8988T (cell line): Measurements from ENCODE around the gene IL17F.
"Not testable (repeated sequence)": the region's sequence is repeated elsewhere in the genome, so short reads cannot be mapped to it uniquely, and the experiment has no call there.

Source experiments
- DNase-seq: peaks from one replicate; pipeline ENCODE4 v3.0.0; 2011

Gene IL17F

DNA sequence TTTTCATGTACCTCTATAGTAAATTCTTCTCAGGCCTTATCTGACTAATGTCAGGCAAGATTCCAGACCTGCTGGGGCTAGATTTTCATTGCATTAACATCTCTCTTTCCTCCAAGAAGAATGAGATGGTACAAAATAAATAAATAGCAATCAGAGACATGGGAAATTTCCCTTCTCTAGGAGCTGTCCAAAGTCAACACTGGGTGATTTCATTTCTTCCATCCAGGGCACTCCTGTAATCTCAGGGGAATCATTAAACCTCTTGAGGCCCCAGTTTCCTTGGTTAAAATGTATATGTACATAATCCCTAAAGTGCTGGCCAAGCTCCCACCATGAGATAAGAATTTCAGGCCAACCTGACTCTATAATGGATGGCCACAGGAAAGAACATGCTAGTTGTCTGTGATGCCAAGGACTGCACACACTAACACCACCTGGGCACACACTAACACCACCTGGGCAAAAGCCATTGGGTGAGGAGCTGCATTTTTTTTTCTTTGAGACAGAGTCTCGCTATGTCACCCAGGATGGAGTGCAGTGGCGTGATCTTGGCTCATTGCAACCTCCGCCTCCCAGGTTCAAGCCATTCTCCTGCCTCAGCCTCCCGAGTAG lies 912 bp downstream of the IL17F start:
- DNase-seq = no peak

DNA sequence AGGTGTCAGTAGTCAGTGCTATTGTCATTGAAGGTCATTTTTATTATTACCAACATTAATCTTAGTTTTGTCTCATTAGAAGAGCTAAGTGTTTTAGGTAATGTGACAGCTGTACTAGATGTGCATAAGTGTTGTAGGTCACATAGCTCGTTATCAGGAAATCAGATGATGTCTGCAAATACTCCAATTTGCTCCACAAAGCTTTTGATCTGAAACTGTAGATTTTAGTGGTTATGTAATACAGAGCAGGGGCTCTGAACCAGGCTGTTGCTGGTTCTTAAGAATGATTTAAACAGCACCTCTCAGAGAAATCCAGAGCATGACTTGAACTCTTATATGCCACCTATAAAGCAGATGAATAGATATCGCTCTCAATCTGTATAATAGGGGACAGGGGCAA lies 2.5 kb downstream of the IL17F start:
- no peak for DNase-seq

DNA sequence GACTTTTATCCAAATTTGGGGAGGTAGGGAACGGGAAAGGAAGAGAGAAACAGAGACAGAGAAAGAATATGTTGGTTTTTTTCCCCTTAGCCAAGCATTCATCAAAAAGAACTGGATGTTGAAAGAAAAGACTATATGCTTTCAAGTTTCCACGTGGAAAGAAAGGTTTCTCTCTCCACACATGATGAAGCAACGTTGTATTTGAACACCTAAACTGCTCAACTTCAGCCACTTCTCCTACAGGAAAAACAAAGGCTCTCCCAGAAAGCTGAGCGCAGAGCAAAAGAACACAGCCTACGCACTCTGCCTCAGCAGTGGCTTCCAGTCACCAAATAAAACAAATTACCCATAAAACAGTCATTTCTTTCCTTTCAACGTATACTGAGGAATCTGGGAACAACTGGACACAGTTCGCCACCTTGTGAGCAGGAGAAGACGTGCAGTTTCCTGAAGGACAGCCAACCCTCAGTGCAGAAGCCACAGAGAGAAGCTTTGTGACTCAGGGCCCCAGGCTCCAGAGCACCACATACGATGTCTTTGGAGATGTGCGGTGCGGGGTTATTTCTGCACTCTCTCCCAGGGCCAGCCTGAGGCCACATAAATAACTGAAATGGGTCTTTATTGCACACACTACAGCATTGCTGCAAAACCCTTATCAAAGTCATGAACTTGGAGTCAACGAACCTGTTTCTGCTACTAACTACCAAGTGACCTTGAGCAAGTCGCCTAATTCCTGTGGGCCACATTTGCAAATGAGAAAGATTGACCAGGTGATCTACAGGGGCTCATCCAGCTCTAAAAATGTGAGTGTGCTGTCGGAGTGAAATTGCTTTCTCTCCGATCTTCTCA lies 10.1 kb downstream of the IL17F start:
- DNase-seq = peak; percentile 41

DNA sequence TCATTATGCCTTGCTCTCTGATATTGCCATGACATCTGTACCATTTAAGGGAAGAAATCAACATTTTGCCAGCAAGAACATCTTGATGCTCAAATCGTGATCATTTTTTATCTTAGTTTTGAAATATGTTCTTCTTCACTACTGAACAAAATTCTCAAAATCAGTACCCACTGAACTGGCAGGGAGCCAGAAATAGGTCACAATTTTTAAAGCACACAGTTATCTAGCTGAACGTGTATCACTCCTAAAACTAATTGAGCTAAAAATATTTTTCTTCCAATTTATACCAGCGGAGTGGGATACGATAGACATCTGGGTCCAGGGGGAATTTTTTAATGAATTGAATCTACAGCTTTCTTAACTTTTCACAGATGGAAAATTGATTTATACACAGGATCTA lies 11.3 kb downstream of the IL17F start:
- no peak for DNase-seq

DNA sequence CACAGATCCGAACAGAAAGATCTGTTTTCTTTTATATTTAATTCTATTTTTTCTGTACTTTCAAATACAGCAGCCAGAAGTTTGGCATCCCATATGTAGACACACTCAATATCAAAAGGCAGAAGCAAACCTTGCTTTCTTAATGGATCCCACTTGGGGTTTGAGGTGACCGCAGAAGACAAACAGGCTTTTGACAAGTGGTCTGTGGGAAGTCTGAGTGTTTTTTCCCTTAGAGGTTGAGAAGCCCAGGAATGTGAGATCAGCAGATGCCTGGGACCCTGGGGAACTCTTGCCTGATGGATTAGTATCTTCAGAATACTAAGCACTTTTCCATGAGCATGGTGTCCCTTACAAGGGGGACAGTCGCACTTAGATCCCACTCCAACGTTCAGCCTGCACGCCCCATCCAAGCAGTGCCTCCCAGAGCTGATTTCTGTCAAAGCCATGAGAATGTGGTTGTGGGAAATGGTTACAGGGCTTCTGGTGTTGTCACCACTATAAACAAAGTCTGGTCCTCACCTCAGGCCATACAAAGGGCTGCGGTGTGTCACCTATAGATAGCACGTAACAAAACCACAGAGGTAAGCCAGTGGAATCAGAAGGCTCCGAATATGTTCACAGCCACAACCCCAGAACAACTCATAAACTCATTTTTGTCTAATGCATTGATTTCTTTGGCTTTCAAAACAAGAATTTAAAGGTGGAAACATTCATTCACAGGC lies 12.7 kb downstream of the IL17F start:
- no peak for DNase-seq

- DNase-seq = no peak
Observed at GRCh38 chr6:52230685-52231084, 13.6 kb downstream of the IL17F start.

DNA sequence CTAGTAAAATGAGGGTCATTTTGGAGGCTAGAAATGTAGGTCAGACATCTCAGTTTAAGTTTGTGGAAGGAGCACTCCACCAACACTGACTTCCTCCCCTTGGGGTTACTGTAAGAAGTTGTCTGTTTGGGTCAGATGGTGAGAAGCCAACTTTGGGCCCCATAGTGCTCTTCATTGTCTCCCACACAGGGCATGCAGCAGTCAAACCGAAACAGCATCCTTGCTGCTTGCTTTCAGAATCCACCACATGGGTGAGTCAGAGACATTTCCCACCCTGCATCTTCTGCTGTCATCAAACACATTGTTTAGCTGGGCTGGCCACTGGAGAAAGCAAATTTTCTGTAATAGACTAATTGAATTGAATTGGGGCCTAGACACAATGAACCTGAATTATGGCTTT lies 16.8 kb downstream of the IL17F start:
- DNase-seq = no peak

- no peak for DNase-seq
Observed at GRCh38 chr6:52221302-52221701, 23.0 kb downstream of the IL17F start.

- no peak for DNase-seq
Observed at GRCh38 chr6:52217761-52218160, 26.5 kb downstream of the IL17F start.

GRCh38 chr6:52216932-52217575 lies 27.2 kb downstream of the IL17F start:
- no peak for DNase-seq

GRCh38 chr6:52215787-52216186 lies 28.5 kb downstream of the IL17F start:
- DNase-seq = no peak

GRCh38 chr6:52213127-52213526 lies 31.2 kb downstream of the IL17F start:
- no peak for DNase-seq

DNA sequence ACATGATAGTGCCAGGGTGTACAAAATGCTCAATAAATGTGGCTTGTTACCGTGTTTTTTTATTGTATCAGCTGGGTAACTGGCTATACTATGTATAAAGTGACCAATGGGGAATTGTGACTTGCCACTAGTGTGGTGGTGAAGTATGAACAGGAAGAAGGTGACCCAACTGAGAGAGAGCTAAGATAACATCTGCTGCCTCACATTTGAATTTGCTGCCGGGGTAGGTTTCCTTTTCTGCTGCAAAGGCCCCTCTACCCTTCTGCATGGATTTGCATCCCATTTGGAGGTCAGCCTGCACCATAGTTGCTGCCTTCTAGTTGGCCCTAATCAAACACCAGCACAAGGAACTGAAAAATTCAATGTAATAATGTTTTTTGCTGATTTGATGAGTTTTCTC lies 34.1 kb downstream of the IL17F start:
- DNase-seq = no peak

GRCh38 chr6:52209770-52210169 lies 34.5 kb downstream of the IL17F start:
- no peak for DNase-seq

- DNase-seq = no peak
Observed at GRCh38 chr6:52208612-52209011, 35.7 kb downstream of the IL17F start.

DNA sequence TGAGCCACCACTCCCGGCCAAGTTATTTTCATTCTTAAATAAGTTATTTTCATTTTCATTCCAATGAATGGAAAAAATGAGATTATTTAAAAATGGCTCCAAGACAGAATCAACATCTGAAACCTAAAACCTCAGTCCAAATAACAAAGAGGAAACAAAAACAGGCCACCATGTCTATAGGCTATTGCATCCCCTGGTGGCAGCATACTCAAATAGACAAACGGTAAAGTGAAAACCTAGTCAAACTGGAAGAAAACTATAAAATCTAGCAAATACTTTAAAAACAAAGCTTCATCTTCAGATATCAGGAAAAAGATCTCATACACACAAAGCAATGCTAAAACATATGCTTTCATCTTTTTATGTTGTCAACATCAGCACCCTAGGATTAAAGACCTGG lies 37.2 kb downstream of the IL17F start:
- DNase-seq = no peak

DNA sequence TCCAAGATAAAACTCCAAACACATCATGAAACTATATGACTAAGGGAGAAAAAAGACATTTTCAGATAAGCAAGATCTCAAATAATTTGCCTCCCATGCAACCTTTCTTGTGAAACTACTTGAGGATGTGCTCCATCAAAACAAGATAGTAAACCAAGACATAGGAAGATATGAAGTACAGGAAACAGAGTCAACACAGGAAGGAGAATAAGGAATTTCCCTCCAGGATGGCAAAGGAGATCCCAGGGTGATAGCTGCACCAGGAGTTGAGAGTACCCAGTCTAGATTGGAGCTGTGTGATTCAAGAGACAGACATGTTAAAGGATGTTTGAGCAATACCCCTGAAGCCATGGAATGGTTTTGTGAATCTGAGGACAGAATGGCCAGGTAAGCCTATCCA lies 42.8 kb downstream of the IL17F start:
- DNase-seq = no peak

DNA sequence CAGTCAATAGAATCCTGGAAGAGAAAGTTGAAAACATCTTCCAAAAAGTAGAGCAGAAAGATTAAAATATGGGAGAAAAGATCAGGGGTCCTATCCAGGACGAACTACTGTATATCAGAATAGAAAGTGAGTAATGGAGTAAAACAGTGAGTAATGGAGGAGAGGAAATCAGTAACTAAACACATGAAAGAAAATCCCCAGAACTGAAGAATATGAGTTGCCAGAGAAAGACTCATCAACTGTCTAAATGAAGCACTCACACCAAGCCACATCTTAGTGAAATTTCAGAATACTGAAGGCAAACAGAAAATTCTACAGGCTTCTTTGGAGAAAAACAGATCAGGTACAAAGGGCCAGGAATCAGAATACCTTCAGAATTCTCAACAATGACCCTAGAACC lies 43.3 kb downstream of the IL17F start:
- DNase-seq = no peak

- DNase-seq = not testable (repeated sequence)
Observed at GRCh38 chr6:52200088-52200487, 44.2 kb downstream of the IL17F start.

DNA sequence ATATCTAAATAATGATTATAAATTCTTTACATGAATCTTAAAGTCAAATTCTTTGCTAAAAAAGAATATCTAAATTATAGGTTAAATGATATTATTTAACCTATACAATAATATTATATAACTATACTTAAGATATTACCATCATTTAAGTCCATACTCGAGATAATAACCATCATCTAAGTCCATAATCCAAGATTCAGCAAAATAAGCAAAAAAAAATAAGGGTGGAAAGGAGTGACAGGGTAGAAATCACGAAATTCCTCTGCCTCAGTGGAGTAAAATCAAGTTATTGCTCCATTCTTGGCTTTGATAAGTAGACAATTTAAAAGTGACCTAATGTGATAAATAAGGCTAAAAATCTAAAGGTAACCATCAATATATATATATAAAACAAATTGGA lies 48.4 kb downstream of the IL17F start:
- no peak for DNase-seq

DNA sequence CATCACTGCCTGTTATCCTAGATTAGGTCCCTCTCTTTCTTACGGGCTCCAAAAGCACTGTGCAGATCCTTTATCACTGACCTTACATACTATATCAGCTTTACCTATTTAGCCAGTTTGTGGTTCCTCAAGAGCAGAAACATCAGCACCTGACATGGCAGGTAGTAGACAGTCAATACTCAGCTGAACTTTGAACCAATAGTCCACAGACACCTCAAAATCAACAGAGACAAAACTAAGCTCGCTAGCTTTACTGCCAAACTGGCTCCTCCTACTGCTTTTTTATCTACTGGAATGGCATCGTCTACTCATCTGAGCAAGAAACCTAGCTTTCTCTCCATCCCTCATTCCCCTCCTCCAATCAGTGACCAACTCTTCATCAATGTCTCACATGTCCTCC lies 52.5 kb downstream of the IL17F start:
- no peak for DNase-seq

- no peak for DNase-seq
Observed at GRCh38 chr6:52190409-52190808, 53.9 kb downstream of the IL17F start.

DNA sequence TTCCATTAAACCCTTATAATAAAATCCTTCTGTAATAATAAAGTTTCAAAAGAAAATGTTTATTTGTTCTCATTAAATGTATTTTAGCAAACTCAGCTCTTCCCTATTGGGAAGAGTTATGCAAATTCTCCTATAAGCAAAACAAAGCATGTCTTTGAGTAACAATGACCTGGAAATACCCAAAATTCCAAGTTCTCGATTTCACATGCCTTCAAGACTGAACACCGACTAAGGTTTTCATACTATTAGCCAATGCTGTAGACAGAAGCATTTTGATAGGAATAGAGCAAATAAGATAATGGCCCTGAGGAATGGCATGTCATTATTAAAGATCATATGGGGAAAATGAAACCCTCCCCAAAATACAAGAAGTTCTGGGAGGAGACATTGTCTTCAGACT lies 54.3 kb downstream of the IL17F start:
- DNase-seq = no peak

GRCh38 chr6:52187098-52187497 lies 57.2 kb downstream of the IL17F start:
- DNase-seq = no peak
